ENCODE data around the gene MRPS5. TPM values are rescaled to one million over a fixed set of nuclear protein-coding genes. Genes with fewer than 3 reads are reported as not detected.

The MRPS5 gene
- total RNA-seq, 4 donors from 2014 or later: 53.4 to 106 (median 68.7) TPM

DNA sequence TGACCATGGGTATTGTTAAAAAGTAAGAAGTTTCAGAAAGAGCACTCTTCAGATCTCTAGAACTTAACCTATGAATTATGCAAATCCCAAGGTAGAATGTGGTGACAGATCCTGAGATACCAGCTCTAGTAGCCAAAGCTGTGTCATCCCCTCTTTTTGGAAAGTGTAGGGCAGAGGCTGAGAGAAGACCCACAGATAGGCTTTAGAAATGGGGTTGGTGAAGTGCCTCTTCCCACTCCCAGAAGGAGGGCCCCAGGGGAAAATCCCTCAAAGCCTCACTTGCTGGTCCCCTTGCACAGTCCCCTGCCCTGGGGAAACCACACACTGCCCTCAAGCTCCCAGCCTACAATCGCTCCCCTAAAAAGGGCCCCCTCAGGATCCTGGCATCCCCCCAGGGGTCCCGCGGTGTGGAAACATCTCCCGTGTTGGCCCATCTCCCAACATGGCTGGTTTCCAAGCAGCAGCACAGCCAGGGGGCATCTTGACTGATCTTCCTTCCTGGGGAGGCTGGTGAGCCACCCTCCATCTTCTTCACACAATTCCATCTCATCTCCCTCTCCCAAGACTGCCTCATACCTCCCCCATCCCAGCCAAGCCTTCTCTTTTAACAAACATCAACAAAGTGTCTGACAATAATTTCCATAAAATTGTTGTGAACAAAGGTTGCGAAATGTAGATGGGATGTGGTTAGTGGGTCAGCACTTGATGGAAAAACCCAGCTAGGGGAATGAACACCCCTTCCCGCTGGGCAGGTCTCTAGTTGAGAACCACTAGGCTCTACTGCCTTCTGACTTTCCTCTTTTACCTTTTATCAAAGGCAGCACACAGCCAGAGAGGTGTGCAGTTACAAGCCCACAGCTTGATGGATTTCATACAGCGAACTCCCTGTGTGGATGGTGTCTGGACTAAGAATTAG is 71.0 kb downstream of the MRPS5 start:
- H3K27me3 ChIP-seq: peaks cover 0 to 4% (median 0%) of the 10 kb centered on the region in 3 donors
- no peak for DNase-seq
- no peak for TF ChIP-seq POLR2A (IDR thresholded peaks at IDR 0.05)
- TF ChIP-seq, protein P1, sequence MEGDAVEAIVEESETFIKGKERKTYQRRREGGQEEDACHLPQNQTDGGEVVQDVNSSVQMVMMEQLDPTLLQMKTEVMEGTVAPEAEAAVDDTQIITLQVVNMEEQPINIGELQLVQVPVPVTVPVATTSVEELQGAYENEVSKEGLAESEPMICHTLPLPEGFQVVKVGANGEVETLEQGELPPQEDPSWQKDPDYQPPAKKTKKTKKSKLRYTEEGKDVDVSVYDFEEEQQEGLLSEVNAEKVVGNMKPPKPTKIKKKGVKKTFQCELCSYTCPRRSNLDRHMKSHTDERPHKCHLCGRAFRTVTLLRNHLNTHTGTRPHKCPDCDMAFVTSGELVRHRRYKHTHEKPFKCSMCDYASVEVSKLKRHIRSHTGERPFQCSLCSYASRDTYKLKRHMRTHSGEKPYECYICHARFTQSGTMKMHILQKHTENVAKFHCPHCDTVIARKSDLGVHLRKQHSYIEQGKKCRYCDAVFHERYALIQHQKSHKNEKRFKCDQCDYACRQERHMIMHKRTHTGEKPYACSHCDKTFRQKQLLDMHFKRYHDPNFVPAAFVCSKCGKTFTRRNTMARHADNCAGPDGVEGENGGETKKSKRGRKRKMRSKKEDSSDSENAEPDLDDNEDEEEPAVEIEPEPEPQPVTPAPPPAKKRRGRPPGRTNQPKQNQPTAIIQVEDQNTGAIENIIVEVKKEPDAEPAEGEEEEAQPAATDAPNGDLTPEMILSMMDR (IDR thresholded peaks at IDR 0.05 in 4 of 5, conservative IDR thresholded peaks at IDR 0.05 in 1 of 5): no peak
- H3K4me1 ChIP-seq: no peaks in the 10 kb centered on the region
- ATAC-seq: no peak
- in situ Hi-C loops (cut with MboI; ENCODE audit: low sequenced_read_pairs in 4 of 4): no loop called here
- H3K27ac ChIP-seq: no peak overlapping the region
- H3K9me3 ChIP-seq: no peaks in the 10 kb centered on the region
- H3K4me3 ChIP-seq: no peak overlapping the region
- intact Hi-C loops (cut with DNase I; ENCODE audit: low total_unique reads): no loop called here
- no peaks in the 10 kb centered on the region for H3K36me3 ChIP-seq

DNA sequence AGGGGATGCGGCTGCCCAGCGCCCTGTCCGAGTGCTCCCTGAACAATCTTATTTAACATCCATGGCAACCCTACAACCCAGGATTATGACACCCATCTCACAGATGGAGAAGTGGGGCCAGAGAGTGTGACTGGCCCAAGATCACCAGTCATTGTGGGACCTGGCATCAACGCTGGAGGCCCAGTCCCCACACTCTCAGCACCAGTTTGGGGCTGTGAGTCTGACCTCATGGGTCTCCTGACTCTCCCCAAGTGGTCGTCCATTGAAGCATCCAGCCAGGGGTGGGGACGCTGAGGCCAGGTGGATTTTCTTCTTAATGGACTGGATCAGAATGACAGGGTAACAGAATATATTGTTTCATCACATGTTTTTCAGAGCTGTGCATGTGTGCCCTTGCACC is 71.6 kb downstream of the MRPS5 start:
- Histone ChIP-seq H3K4me3 (no peak overlapping the region), H3K36me3 (no peaks in the 10 kb centered on the region), H3K27ac (no peak overlapping the region), H3K27me3 (peaks cover 0 to 4% (median 0%) of the 10 kb centered on the region in 3 donors), H3K9me3 (no peaks in the 10 kb centered on the region), H3K4me1 (no peaks in the 10 kb centered on the region)
- TF ChIP-seq, protein P1 (IDR thresholded peaks at IDR 0.05 in 4 of 5, conservative IDR thresholded peaks at IDR 0.05 in 1 of 5): no peak
- TF ChIP-seq POLR2A (IDR thresholded peaks at IDR 0.05): no peak
- DNase-seq: no peak
- in situ Hi-C loops (cut with MboI; ENCODE audit: low sequenced_read_pairs in 4 of 4) (no loop called here), intact Hi-C loops (cut with DNase I; ENCODE audit: low total_unique reads) (no loop called here)
- no peak for ATAC-seq

DNA sequence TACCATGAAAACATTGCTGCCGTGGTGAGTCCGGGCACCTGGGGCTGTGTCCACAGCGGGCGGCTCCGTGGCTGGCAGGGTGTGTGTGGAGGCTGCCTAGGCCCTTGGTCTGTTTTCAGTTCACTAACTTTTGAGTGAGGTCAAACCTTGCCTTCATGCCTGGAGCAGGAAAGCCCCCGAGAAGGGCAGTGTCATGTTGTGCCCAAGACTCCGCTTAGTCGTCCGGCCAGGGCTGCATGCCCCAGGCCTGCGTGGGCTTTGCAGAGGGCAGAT is 72.0 kb downstream of the MRPS5 start:
- Histone ChIP-seq H3K27me3 (peaks cover 0 to 4% (median 0%) of the 10 kb centered on the region in 3 donors), H3K27ac (no peak overlapping the region), H3K4me3 (no peak overlapping the region), H3K9me3 (no peaks in the 10 kb centered on the region), H3K4me1 (no peaks in the 10 kb centered on the region), H3K36me3 (no peaks in the 10 kb centered on the region)
- ATAC-seq (no peak), DNase-seq (no peak)
- TF ChIP-seq, protein P1 (IDR thresholded peaks at IDR 0.05 in 4 of 5, conservative IDR thresholded peaks at IDR 0.05 in 1 of 5): no peak
- TF ChIP-seq POLR2A (IDR thresholded peaks at IDR 0.05): no peak
- in situ Hi-C loops (cut with MboI; ENCODE audit: low sequenced_read_pairs in 4 of 4): no loop called here
- intact Hi-C loops (cut with DNase I; ENCODE audit: low total_unique reads): no loop called here

DNA sequence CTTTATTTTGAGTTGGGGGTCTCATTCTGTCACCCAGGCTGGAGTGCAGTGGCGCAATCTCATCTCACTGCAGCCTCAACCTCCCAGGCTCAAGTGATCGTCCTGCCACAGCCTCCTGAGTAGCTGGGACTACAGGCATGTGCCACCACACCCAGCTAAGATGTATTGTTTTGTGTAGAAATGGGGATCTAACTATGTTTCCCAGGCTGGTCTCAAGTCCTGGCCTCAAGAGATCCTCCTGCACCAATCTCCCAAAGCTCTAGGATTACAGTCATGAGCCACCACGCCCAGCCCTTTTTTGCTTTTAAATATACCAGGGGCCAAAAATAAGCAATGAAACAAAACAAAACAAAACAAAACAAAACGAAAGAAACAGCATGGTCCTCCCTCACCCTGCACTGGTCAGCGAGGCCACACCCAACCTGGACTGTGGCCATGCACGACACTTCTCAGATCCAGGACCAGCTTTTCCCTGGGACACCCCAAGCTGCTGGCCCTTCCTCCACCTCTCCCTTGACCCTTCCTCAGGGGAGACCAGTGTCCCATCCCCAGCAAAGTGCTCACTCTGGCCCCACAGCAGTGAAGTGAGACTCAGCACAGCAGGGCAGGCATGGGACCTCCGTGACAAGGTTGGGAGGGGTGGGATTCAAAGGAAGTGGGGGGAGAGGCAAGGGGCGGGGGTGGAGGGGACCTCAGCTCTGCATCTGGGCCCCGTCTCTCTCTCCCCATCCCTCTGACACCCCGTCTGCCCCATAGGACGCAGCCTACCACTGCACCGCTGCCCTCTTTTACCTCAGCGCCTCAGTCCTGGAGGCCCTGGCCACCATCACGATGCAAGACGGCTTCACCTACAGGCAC is 72.6 kb downstream of the MRPS5 start:
- no peak for DNase-seq
- ATAC-seq: no peak
- Histone ChIP-seq H3K4me3 (no peak overlapping the region), H3K36me3 (no peaks in the 10 kb centered on the region), H3K27me3 (peaks cover 0 to 4% (median 0%) of the 10 kb centered on the region in 3 donors), H3K4me1 (peaks cover 0 to 3% of the 10 kb centered on the region in 2 donors), H3K27ac (no peak overlapping the region), H3K9me3 (no peaks in the 10 kb centered on the region)
- intact Hi-C loops (cut with DNase I; ENCODE audit: low total_unique reads) (no loop called here), in situ Hi-C loops (cut with MboI; ENCODE audit: low sequenced_read_pairs in 4 of 4) (no loop called here)
- TF ChIP-seq POLR2A (IDR thresholded peaks at IDR 0.05): no peak
- TF ChIP-seq, protein P1 (IDR thresholded peaks at IDR 0.05 in 4 of 5, conservative IDR thresholded peaks at IDR 0.05 in 1 of 5): no peak

Data from gastrocnemius medialis (tissue), 4 donors.